ENCODE results near the gene JCHAIN. TPM values are rescaled to one million over a fixed set of nuclear protein-coding genes. Genes with fewer than 3 reads are reported as not detected.

JCHAIN gene
- total RNA-seq, 1 donor, result 2.2 TPM

DNA sequence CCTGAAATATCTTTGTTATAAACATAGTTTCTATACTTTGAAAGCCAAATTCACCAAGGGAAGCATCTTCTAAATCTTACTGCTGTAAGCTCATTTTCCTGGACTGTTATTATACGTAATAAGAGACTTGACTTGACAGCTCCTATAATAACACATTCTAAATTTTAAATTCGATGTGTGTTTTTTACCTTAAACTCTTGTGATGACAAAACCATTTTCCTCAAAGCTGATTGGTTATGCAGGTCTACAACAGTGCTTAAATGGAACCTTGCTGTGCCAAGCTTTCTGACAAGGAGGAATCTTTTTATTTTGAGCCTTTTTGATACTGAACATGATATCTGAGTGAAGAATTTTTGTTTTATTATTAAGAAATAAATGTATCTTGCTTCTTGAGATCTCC, 37.9 kb downstream of the JCHAIN start, which contains the start of gene ENAM:
ENAM (plus strand) TSS at position 301 of the 400 bp plus-strand sequence. CDS start 757 bp downstream, outside the sequence.
- TF ChIP-seq, protein P1, sequence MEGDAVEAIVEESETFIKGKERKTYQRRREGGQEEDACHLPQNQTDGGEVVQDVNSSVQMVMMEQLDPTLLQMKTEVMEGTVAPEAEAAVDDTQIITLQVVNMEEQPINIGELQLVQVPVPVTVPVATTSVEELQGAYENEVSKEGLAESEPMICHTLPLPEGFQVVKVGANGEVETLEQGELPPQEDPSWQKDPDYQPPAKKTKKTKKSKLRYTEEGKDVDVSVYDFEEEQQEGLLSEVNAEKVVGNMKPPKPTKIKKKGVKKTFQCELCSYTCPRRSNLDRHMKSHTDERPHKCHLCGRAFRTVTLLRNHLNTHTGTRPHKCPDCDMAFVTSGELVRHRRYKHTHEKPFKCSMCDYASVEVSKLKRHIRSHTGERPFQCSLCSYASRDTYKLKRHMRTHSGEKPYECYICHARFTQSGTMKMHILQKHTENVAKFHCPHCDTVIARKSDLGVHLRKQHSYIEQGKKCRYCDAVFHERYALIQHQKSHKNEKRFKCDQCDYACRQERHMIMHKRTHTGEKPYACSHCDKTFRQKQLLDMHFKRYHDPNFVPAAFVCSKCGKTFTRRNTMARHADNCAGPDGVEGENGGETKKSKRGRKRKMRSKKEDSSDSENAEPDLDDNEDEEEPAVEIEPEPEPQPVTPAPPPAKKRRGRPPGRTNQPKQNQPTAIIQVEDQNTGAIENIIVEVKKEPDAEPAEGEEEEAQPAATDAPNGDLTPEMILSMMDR (IDR thresholded peaks at IDR 0.05; ENCODE audit: extremely low read depth, low read depth, low read length), result no peak
- H3K27ac ChIP-seq (ENCODE audit: low read depth, low read length), result no peak within 1 kb of the TSS
- H3K9me3 ChIP-seq (ENCODE audit: low read depth, low read length), result no peaks in the 10 kb centered on the region
- no peak within 1 kb of the TSS for H3K4me2 ChIP-seq (ENCODE audit: insufficient read depth, low read length)
- no peak within 1 kb of the TSS for H3K4me3 ChIP-seq (ENCODE audit: insufficient read depth, low read length)
- H3K36me3 ChIP-seq (ENCODE audit: insufficient read depth, low read length), result no peaks in the 10 kb centered on the region
- H3K27me3 ChIP-seq (ENCODE audit: insufficient read depth, low read length), result no peaks in the 10 kb centered on the region
- peak within 1 kb of the TSS; percentile 42 for H2AFZ ChIP-seq (ENCODE audit: low read length)
- H4K20me1 ChIP-seq (ENCODE audit: insufficient read depth, low read length), result no peaks in the 10 kb centered on the region
- H3K4me1 ChIP-seq (ENCODE audit: insufficient read depth, low read length), result no peaks in the 10 kb centered on the region
- no peaks in the 10 kb centered on the region for H3K79me2 ChIP-seq (ENCODE audit: insufficient read depth, low read length)
- DNase-seq (ENCODE audit: insufficient read length, low spot score, missing footprints), result no peak

DNA sequence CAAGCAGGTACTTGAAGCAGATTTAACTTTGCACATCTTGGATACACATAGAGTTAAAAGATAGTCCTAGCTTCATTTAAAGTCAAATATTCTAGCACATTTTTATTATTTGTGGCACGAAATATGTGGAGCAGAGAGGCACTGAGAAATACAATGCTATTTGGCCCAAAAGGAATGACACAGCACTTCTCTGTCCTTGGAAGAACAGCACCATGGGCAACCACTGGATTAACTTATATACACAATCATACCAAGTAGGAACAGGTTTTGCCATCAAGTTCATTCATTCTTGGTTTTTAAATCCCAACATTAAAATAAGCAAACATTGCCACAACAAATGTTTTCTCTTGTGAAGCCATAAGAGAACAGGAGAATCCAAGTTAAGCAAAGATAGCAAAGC, 38.7 kb downstream of the JCHAIN start:
- Histone ChIP-seq H3K27ac (ENCODE audit: low read depth, low read length) (no peak overlapping the region), H3K9me3 (ENCODE audit: low read depth, low read length) (no peaks in the 10 kb centered on the region), H3K4me2 (ENCODE audit: insufficient read depth, low read length) (no peak overlapping the region), H3K36me3 (ENCODE audit: insufficient read depth, low read length) (no peaks in the 10 kb centered on the region), H3K4me3 (ENCODE audit: insufficient read depth, low read length) (no peak overlapping the region), H3K27me3 (ENCODE audit: insufficient read depth, low read length) (no peaks in the 10 kb centered on the region), H3K4me1 (ENCODE audit: insufficient read depth, low read length) (no peaks in the 10 kb centered on the region), H4K20me1 (ENCODE audit: insufficient read depth, low read length) (no peaks in the 10 kb centered on the region), H2AFZ (ENCODE audit: low read length) (no peak overlapping the region), H3K79me2 (ENCODE audit: insufficient read depth, low read length) (no peaks in the 10 kb centered on the region)
- no peak for DNase-seq (ENCODE audit: insufficient read length, low spot score, missing footprints)
- TF ChIP-seq, protein P1 (IDR thresholded peaks at IDR 0.05; ENCODE audit: extremely low read depth, low read depth, low read length), result no peak

DNA sequence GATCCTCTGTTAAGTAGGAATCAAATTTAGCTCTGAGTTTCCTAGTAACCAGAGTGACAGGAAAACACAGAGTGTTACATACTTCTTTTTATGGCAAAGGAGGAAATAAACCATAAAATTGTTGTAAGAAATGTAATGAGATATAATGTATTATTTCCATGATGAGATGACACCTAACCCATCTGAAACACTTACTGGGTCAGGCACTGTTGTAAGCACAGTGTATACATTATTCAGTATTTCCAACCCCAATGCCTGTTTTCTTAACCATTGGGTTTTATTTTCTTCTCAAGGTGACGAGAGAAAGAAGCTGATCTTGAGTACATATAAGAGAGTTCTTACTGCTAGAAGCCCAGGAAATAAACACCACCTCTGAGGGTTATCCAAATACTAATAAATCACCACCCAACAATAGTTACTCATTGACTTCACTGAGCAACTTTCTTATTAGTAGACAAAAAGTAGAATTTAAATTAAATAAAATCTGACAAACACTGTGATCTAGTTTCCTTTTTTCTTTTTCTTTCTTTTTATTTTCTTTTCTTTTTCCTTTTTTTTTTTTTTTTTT, 42.0 kb downstream of the JCHAIN start:
- H3K9me3 ChIP-seq (ENCODE audit: low read depth, low read length), result no peaks in the 10 kb centered on the region
- H2AFZ ChIP-seq (ENCODE audit: low read length), result no peak overlapping the region
- no peak for DNase-seq (ENCODE audit: insufficient read length, low spot score, missing footprints)
- H3K4me3 ChIP-seq (ENCODE audit: insufficient read depth, low read length), result no peak overlapping the region
- TF ChIP-seq, protein P1 (IDR thresholded peaks at IDR 0.05; ENCODE audit: extremely low read depth, low read depth, low read length), result no peak
- H4K20me1 ChIP-seq (ENCODE audit: insufficient read depth, low read length), result no peaks in the 10 kb centered on the region
- H3K4me1 ChIP-seq (ENCODE audit: insufficient read depth, low read length), result no peaks in the 10 kb centered on the region
- H3K36me3 ChIP-seq (ENCODE audit: insufficient read depth, low read length), result no peaks in the 10 kb centered on the region
- H3K27ac ChIP-seq (ENCODE audit: low read depth, low read length), result no peak overlapping the region
- H3K79me2 ChIP-seq (ENCODE audit: insufficient read depth, low read length), result no peaks in the 10 kb centered on the region
- no peak overlapping the region for H3K4me2 ChIP-seq (ENCODE audit: insufficient read depth, low read length)
- H3K27me3 ChIP-seq (ENCODE audit: insufficient read depth, low read length), result no peaks in the 10 kb centered on the region

DNA sequence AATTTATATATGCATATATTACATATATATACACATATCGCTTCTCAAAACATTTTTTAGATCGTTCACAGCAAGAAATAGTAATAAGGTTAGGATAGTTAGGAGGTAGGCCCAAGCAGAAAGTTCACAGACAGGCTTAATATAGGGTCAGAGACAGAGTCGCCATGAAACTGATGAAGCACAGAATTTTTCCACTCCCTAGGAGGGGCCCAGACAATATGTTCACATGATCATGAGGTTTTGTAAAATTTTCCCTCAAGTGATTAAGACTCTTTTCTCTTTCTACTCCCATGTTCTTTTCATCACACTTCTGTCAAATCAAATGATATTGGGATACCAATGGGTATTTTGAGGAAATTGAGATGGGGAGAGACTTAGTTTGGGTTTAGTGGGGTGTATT, 43.0 kb downstream of the JCHAIN start:
- no peaks in the 10 kb centered on the region for H3K4me1 ChIP-seq (ENCODE audit: insufficient read depth, low read length)
- H4K20me1 ChIP-seq (ENCODE audit: insufficient read depth, low read length), result no peaks in the 10 kb centered on the region
- no peaks in the 10 kb centered on the region for H3K9me3 ChIP-seq (ENCODE audit: low read depth, low read length)
- no peaks in the 10 kb centered on the region for H3K79me2 ChIP-seq (ENCODE audit: insufficient read depth, low read length)
- H3K4me3 ChIP-seq (ENCODE audit: insufficient read depth, low read length), result no peak overlapping the region
- H3K27me3 ChIP-seq (ENCODE audit: insufficient read depth, low read length), result no peaks in the 10 kb centered on the region
- TF ChIP-seq, protein P1 (IDR thresholded peaks at IDR 0.05; ENCODE audit: extremely low read depth, low read depth, low read length), result no peak
- no peak for DNase-seq (ENCODE audit: insufficient read length, low spot score, missing footprints)
- H3K36me3 ChIP-seq (ENCODE audit: insufficient read depth, low read length), result no peaks in the 10 kb centered on the region
- H2AFZ ChIP-seq (ENCODE audit: low read length), result no peak overlapping the region
- H3K4me2 ChIP-seq (ENCODE audit: insufficient read depth, low read length), result no peak overlapping the region
- H3K27ac ChIP-seq (ENCODE audit: low read depth, low read length), result no peak overlapping the region
